Measurements from ENCODE around the gene SPRN.
"Not testable (repeated sequence)": the region's sequence is repeated elsewhere in the genome, so short reads cannot be mapped to it uniquely, and the experiment has no call there.

The SPRN gene

DNA sequence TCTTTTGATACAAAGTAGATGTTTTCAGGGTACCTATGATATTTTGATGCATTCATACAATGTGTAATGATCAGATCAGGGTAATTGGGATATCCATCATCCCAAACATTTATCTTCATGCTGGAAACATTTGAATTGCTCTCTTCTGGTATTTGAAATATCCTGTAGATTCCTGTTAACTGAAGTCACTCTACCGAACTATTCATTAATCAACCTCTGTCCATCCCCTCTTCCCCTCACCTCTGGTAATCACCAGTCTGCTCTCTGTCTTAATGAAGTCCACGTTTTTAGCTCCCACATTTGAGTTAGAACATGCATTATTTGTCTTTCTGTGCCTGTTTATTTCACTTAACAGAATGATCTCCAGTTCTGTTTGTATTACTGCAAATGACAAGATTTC, 19.2 kb downstream of the SPRN start:
- DNase-seq = no peak

DNA sequence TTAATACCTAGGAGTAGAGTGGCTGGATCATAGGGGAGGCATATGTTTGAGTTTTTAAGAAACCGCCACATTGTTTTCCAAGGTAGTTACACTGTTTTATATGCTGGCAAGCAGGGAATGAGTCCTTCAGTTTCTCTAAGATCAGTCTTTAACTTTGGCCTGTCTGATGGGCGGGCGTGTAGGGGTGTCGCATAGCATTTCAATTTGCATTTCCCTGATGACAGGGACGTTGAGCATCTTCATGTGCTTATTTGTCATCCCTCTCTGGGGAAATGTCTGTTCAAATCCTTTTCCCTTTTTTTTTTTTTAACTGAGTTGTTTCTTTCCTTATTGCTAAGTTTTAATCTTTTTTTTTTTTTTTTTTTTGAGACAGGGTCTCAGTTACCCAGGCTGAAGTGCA, 20.6 kb downstream of the SPRN start:
- no peak for DNase-seq

DNA sequence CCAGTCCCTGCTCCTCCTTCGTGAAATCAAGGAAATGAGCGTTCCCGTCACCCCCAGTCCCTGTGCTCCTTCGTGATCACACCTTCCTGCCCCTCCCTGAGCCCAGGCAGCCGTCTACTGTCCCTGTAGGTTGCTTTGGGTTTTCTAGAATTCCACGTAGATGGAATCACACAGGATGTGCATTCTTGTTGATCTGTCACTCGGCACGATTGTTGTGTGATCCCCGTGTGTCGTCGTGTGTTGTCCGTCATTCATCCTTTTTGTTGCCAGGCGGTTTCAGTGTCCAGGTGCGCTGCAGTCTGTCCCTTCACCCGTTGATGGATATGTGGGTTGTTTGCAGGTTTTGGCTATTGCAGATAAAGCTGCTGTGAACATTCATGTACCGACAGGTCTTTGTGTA, 21.1 kb downstream of the SPRN start:
- DNase-seq = no peak

- DNase-seq = no peak
These were observed 22.3 kb downstream of the SPRN start for GRCh38 chr10:133401981-133402725.

DNA sequence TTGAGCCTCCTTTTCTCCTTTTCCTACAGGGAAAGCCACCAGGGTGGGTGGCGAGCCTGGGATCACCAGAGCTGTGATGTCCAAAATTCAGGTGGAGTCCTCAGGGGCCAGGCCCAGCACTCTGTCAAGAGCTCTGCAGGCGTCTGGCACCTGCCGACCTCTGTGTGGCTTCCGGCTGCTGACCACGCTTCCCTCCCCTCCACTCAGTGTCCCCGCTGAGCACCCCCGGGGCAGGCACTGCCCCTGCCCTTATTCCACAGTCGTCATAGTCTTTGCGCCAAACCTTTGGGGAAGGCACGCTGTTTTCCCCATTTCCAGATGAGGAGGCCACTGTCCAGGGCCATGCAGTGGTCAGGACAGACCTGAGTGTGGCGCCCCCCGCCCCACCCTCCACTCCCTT, 22.9 kb downstream of the SPRN start:
- no peak for DNase-seq

DNA sequence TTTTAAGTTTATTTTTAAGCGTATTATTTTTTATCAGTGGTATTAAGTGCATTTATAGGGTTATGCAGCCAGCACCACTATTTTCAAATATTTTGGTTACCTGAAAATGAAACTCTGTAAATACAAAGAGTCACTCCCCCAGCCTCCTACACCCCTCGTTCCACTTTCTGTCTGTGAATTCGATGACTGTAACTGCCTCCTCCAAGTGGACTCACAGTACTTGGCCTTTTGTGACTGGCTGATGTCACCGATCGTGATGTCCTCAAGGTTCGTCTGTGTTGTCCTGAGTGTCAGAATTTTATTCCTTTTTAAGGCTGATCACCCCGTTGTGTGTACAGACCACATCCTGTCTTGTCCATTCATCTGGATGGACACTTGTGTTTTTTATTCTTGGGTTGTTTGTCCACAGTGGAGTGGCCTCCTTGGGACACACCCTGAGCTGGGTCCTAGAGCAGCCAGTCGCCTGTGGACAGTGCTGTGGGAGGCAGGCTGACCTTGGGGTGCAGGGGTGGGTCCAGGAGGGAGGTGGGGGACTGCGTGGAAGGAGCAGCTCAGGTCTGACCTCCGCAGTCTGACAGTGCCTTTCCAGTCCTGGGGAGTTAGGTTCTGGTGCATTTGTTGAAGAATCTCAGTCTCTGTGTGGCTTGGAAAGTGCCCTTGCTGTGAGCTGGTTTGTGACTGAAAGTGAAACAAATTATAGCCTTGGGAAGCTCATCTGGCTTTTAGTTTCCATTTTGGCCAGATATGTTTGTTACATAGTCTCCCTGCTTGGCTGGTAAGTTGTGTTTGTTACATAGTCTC, 23.6 kb downstream of the SPRN start:
- DNase-seq = no peak

GRCh38 chr10:133399123-133399601, 25.3 kb downstream of the SPRN start:
- DNase-seq = no peak

DNA sequence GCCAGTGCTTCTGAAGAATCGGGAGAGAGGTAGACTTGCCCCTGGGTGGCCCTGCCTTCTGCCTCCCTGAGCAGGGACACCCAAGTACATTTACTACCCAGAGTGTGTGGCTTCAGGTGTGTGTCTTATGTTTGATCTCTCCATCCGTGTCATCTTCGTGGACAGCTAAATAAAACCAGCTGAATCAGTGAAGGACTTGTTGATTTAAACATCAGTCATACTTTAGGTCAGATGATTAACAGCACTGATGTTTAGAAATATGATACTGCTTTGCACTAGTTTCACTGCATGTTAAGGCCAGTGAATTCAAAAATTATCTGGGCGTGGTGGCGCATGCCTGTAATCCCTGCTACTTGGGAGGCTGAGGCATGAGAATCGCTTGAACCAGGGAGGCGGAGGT, 26.5 kb downstream of the SPRN start:
- no peak for DNase-seq

DNA sequence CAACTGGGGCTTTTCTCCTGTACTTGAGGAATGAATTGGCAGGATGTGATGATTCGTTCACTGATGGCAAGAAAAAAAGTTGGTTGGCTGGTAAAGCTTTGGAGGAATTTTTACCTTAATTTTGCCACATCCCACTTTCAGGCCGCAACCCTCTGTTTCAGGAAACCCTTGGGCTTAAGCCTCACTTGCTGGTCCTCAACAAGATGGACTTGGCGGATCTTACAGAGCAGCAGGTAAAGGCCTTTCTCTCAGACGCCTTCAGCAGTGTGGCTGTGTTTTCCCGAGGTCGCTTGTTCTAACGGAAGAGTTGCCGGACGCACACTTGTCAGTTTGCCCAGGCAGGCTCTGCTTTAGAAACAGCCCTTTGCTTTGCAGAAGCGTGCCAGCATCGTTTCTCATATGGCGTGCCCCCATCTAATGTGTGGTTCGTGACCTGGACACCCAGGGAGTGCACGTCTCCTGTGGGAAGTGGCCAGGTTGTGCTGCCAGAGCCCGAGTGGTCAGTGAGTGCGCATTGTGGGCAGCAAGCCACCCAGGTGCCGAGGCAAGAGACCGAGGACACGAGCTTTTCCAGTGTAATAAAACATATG, 28.3 kb downstream of the SPRN start:
- no peak for DNase-seq

DNA sequence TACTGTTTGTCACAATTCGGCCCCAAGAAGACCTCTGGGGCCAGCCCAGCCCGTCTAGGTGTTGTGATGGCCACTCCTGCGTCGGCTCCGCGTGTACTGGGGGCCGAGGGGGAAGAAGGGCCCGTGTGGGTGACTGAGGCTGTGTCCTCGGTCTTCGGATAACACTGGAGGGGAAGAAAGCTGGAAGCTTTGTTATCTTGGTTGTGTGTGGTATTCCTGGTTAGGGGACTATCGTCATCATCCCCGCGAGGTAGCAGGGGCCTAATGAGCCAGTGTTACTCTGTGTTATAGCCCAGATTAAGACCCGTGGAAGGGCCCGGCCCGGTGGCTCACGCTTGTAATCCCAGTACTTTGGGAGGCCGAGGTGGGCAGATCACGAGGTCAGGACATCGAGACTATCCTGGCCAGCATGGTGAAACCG, 29.6 kb downstream of the SPRN start:
- no peak for DNase-seq

DNA sequence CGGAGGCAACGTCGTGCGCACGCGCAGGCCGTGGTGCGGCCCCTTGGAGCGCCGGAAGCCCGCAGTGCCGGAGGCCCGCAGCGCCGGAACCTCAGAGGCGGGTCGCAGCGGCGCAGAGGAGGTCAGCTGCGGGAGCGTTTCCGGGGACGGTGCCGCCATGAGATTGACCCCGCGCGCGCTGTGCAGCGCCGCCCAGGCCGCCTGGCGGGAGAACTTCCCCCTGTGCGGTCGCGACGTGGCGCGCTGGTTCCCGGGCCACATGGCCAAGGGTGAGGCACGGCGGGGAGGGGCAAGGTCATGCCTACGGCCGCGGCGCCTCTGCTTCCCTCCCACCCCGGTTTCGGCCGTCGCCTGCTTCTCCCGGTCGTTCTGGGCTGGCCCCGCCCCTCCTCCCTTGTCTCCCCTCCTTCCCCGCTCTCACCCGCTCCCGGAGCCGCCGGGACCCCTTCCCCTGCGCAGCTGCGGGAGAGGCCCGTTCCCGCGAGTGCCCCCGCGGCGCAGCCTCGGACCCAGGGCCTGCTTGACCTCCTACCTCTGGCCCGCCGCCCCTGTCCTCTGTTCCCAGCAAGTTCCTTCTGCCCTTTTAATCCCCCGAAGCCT, 30.3 kb downstream of the SPRN start, which contains the start of gene MTG1:
MTG1 (plus strand) TSS at position 94 of the 600 bp plus-strand sequence; CDS start at position 158, 64 bp downstream.
- DNase-seq = peak; percentile 97

GRCh38 chr10:133393401-133394063, 30.9 kb downstream of the SPRN start:
- peak; percentile 34 for DNase-seq

DNA sequence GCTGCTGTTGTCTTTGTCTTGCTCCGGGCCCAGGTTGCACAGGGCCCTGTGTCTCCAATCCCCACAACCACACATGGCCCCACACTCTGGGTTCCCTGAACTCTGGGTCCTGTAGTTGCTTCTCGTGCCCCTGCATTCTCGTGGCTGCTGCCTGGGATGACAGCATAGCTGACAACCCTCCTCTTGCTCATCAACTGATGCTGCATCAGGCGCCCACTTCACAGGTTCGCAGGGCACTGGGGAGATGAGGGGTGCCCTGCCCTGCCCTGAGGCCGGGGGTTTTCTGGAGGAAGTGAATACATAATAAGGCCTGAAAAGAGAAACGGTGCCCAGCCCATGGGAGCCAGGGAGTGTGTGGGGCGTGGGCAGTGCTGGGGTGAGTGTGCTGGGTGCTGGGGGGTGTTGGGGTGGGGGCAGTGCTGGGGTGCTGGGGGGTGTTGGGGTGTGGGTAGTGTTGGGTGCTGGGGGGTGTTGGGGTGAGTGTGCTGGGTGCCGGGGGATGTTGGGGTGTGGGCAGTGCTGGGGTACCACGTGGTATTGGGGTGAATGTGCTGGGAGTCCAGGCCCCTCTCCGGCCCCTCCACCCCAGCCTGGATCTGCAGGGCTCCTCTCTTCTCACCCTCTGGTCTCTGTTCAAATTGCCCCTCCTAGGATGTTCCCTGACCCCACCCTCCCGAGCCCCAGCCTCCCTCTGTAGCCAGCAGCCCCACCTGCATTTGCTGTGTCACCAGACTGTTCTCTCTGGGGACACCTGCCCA, 32.5 kb downstream of the SPRN start:
- DNase-seq = no peak

DNA sequence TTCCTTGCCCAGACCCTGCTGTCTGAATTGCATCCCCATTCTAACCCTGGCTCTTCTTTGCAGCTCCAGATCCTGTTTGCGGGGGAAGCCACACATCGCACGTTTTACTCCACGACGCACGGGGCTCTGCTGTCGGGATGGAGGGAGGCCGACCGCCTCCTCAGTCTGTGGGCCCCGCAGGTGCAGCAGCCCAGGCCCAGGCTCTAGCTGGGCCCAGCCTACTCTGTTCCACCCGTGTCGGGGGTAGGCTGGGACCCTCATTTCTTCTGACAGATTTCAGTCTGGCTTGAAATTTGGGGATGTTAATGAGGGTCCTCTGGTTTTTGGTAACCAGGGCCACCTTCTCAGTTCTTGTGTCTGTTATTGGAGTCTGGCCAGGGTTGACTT, 33.2 kb downstream of the SPRN start:
- DNase-seq = no peak

DNA sequence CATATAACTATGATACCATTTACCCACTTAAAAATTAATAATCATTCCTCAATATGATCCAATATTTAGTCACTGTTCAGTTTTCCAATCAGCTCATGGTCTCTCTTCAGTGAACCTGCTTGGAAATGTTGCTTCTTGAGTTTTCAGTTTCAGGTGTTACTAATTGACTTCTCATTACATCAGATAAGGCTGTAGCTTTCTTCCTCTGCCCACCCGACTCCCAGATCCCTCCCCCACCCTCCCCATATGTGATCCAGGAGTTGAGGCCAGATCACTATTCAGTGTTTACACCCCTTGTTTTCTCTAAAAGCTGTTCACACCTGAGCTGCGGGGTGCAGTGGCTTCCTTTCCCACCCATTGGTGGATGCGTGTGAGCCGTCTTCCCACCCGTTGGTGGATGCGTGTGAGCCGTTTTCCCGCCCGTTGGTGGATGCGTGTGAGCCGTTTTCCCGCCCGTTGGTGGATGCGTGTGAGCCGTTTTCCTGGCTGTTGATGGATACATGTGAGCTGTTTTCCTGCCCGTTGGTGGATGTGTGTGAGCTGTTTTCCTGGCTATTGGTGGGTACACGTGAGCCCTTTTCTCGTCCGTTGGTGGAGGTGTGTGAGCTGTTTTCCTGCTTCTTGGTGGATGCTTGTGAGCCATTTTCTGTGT, 33.7 kb downstream of the SPRN start:
- no peak for DNase-seq

- DNase-seq = no peak
These were observed 35.2 kb downstream of the SPRN start for GRCh38 chr10:133388973-133389818.

- peak; percentile 18 for DNase-seq
These were observed 36.0 kb downstream of the SPRN start for GRCh38 chr10:133388236-133388972.

DNA sequence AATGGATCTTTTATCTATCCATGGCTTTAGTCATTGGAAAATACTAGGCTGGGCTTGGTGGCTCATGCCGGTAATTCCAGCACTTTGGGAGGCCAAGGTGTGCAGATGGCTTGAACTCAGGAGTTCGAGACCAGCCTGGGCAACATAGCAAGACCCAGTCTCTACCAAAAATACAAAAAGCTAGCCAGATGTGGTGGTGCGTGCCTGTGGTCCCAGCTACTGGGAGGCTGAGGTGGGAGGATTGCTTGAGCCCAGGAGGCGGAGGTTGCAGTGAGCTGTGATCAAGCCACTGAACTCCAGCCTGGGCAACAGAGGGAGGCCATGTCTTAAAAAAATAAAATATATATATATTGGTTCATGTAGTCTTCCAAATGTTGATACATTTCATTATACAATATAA, 37.5 kb downstream of the SPRN start:
- not testable (repeated sequence) for DNase-seq

GRCh38 chr10:133385214-133385613, 39.2 kb downstream of the SPRN start:
- DNase-seq = no peak

DNA sequence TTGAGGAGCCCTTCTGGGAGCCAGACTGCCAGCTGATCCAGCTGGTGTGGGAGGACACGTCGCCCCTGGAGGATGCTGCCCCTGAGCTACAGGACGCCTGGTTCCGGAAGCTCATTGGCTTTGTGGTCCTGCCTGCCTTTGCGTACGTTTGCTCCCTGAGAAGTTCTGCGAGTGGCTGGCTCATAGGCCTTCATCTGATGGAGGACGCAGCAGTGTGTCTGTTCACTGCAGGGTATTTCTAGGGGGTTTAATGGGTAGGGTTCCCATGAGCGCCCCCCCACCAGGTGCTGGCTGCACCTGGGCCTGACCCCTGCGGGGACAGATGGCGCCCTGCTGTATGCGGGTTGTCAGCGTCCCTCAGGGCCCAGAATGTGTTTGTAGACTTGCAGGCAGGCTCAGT, 40.4 kb downstream of the SPRN start:
- DNase-seq = no peak
